ENCODE results near the gene TENM4. TPM values are rescaled to one million over a fixed set of nuclear protein-coding genes. Genes with fewer than 3 reads are reported as not detected.

The TENM4 gene
- total and polyA plus RNA-seq, 2 of the 13 experiments (the other 11 are each of a cell fraction or from before 2014, with no cell fraction given), result not detected

GRCh38 chr11:79189601-79190000, 251.2 kb downstream of the TENM4 start (continued):
- TF ChIP-seq, protein P1, sequence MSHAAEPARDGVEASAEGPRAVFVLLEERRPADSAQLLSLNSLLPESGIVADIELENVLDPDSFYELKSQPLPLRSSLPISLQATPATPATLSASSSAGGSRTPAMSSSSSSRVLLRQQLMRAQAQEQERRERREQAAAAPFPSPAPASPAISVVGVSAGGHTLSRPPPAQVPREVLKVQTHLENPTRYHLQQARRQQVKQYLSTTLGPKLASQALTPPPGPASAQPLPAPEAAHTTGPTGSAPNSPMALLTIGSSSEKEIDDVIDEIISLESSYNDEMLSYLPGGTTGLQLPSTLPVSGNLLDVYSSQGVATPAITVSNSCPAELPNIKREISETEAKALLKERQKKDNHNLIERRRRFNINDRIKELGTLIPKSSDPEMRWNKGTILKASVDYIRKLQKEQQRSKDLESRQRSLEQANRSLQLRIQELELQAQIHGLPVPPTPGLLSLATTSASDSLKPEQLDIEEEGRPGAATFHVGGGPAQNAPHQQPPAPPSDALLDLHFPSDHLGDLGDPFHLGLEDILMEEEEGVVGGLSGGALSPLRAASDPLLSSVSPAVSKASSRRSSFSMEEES (CRISPR knock-in tag; IDR thresholded peaks at IDR 0.05), result no peak
- TF ChIP-seq MEIS1 (CRISPR knock-in tag; IDR thresholded peaks at IDR 0.05; ENCODE audit: borderline replicate concordance), result no peak
- TF ChIP-seq, protein P2, sequence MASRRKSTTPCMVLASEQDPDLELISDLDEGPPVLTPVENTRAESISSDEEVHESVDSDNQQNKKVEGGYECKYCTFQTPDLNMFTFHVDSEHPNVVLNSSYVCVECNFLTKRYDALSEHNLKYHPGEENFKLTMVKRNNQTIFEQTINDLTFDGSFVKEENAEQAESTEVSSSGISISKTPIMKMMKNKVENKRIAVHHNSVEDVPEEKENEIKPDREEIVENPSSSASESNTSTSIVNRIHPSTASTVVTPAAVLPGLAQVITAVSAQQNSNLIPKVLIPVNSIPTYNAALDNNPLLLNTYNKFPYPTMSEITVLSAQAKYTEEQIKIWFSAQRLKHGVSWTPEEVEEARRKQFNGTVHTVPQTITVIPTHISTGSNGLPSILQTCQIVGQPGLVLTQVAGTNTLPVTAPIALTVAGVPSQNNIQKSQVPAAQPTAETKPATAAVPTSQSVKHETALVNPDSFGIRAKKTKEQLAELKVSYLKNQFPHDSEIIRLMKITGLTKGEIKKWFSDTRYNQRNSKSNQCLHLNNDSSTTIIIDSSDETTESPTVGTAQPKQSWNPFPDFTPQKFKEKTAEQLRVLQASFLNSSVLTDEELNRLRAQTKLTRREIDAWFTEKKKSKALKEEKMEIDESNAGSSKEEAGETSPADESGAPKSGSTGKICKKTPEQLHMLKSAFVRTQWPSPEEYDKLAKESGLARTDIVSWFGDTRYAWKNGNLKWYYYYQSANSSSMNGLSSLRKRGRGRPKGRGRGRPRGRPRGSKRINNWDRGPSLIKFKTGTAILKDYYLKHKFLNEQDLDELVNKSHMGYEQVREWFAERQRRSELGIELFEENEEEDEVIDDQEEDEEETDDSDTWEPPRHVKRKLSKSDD (CRISPR knock-in tag; IDR thresholded peaks at IDR 0.05; ENCODE audit: low read depth), result no peak
- TF ChIP-seq PHF21A (CRISPR knock-in tag; IDR thresholded peaks at IDR 0.05), result no peak
- no peak for TF ChIP-seq ZSCAN9 (CRISPR knock-in tag; IDR thresholded peaks at IDR 0.05; ENCODE audit: borderline replicate concordance)
- no peak for TF ChIP-seq KDM1A (CRISPR knock-in tag; IDR thresholded peaks at IDR 0.05)
- TF ChIP-seq ZNF652 (CRISPR knock-in tag; IDR thresholded peaks at IDR 0.05; ENCODE audit: borderline replicate concordance, low read depth), result no peak

DNA sequence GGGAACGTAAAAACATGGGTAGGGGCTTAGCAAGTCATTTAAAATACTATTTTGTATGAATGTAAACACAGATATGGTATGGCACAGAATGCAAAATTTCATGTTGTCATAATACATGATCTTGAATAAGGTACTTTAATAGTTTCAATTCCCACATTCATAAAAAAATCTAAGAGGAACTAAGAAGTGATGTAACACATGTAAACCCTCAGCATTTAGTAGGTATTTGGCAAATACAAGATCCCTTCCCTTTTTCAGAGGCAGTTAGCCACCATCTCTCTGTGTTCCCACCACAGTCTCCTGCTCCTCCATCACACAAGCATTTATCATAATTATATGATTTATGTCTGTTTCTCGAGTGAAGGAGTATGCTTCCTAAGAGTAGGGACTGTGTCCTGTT, 251.8 kb downstream of the TENM4 start:
- FAIRE-seq, result no peak
- Histone ChIP-seq H3K79me2 (ENCODE audit: insufficient read depth, low read length) (no peaks in the 10 kb centered on the region), H3K27me3 (ENCODE audit: control insufficient read depth in 1 of 2, insufficient read depth in 2 of 2, low read length in 2 of 2) (no peaks in the 10 kb centered on the region), H3K4me2 (ENCODE audit: low read depth, low read length) (no peak overlapping the region), H3K36me3 (replicated peaks in 1 of 2; ENCODE audit: control insufficient read depth in 1 of 2, insufficient read depth in 2 of 2, low read length in 2 of 2) (no peaks in the 10 kb centered on the region), H3K9me3 (ENCODE audit: low read length) (no peaks in the 10 kb centered on the region), H3K27ac (ENCODE audit: extremely low read length, insufficient read depth, low read length) (no peak overlapping the region), H3K4me1 (ENCODE audit: insufficient read depth, low read length) (no peaks in the 10 kb centered on the region), H2AFZ (ENCODE audit: low read length) (no peak overlapping the region), H3K9ac (ENCODE audit: insufficient read depth, low read depth, low read length) (no peak overlapping the region), H4K20me1 (ENCODE audit: insufficient read depth, low read length) (no peaks in the 10 kb centered on the region), H3K4me3 (replicated peaks in 1 of 3; ENCODE audit: insufficient read depth in 1 of 3, low read depth in 2 of 3, low read length in 3 of 3) (no peak overlapping the region)
- no peak for DNase-seq (ENCODE audit: low spot score)
- ATAC-seq, result no peak
- WGBS (ENCODE audit: low lambda C conversion rate), result 0% methylated on average over 2 of the region's 2 CpGs
- no TSS peak for BruUV-seq (replicated peaks)
- ChIA-PET POLR2A (no interaction called here), CTCF (ENCODE audit: low intra/inter-chr PET ratio, low total read pairs) (no interaction called here)
- intact Hi-C loops (cut with micrococcal nuclease; ENCODE audit: unreplicated experiment) (no loop called here), in situ Hi-C loops (cut with HindIII; ENCODE audit: extremely low pct_ligation_motif_present, low pct_unique_long_range_greater_than_20kb) (no loop called here)
- no peak for TF ChIP-seq TBL1XR1 (IDR thresholded peaks at IDR 0.05; ENCODE audit: borderline replicate concordance, low read length, partially characterized antibody)
- TF ChIP-seq KLF12 (CRISPR knock-in tag; IDR thresholded peaks at IDR 0.05; ENCODE audit: borderline replicate concordance), result no peak
- TF ChIP-seq HNRNPL (IDR thresholded peaks at IDR 0.05; ENCODE audit: low read depth, low read length), result no peak
- no peak for TF ChIP-seq FOXO1 (CRISPR knock-in tag; IDR thresholded peaks at IDR 0.05)
- TF ChIP-seq ZBTB8A (CRISPR knock-in tag; IDR thresholded peaks at IDR 0.05; ENCODE audit: borderline replicate concordance, low read depth), result no peak
- TF ChIP-seq ZNF615 (CRISPR knock-in tag; IDR thresholded peaks at IDR 0.05; ENCODE audit: borderline replicate concordance), result no peak
- TF ChIP-seq ZNF30 (CRISPR knock-in tag; IDR thresholded peaks at IDR 0.05), result no peak
- no peak for TF ChIP-seq KAT7 (CRISPR knock-in tag; IDR thresholded peaks at IDR 0.05; ENCODE audit: borderline replicate concordance)
- TF ChIP-seq ZNF431 (CRISPR knock-in tag; IDR thresholded peaks at IDR 0.05; ENCODE audit: borderline replicate concordance, low read depth), result no peak
- TF ChIP-seq CEBPB (IDR thresholded peaks at IDR 0.05; ENCODE audit: borderline replicate concordance, low read depth, low read length), result no peak
- no peak for TF ChIP-seq NFE2L2 (IDR thresholded peaks at IDR 0.05; ENCODE audit: low read length)
- no peak for TF ChIP-seq PHB2 (IDR thresholded peaks at IDR 0.05; ENCODE audit: partially characterized antibody)
- no peak for TF ChIP-seq ZBTB37 (CRISPR knock-in tag; IDR thresholded peaks at IDR 0.05)
- no peak for TF ChIP-seq ZNF264 (CRISPR knock-in tag; IDR thresholded peaks at IDR 0.05)

All from HepG2 (cell line).